Stimulated activated CD4-positive, alpha-beta T cell treated with anti-CD3 and anti-CD28 coated beads, Interleukin-12 subunit alpha, Interleukin-12 subunit beta, amount 100 ng/mL, for 48 hours (primary cell): ENCODE measurements around the gene MRS2.

Source experiments
- DNase-seq, 3 donors: peaks; one replicate each; pipeline ENCODE4 v3.0.0-alpha.2; 2020; ENCODE audit warnings: low read depth in 2 of 3, low spot score in 1 of 3

The MRS2 gene

DNA sequence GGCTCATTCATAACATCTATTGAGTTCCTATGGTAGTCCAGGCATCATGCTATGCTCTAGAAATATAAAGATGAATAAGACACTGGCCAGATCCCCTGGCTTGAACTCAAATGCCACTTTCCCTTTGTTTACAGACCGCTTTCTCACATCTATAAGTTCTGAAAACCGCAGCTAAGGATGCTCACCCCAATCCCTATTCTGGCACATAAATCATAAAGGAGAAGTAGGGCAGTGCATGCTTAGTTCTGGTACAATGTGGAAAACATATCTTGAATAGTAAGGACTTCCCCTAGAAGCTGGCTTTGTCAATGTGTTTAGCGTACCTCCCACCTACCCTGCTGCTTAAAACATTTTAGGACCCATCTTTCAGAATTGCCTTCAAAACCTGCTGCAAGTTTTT, 26.4 kb downstream of the MRS2 start:
- DNase-seq = no peak

DNA sequence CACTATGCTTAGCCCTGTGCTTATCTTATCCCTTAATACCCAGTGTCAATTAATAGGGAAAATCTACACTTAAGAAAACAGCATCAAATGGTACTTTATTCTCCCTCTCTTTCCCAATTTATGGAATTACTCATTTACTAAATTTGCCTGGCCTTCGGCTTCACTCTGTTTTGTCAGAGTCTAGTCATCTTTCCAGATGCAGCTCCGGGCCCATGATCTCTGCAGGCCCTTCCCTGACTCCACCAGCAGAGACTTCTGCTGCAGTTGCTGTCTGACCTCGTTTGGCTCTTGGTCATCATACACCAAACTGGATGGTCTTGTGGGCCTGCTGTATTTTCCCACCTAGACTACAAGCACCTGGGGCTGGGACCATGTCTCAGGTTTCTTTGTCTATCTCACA, 27.4 kb downstream of the MRS2 start:
- DNase-seq = no peak

DNA sequence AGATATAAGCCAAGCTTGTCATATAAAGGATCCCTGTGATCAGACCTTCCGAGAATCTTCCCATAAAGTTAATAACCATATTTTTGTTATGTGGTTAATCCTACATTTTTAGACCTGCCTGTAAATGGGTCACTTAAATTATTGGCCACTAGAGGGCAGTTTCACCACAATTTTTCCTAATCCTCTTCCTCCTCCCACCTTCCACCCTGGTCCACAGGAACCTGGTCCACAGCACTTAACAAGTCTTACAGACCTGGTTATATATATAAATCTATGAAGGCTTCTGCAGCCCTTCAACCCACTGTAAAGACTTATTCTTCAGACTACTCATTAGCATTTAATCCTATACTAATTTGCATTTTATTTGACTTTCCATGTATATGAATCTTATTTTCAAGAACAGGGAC, 28.3 kb downstream of the MRS2 start:
- DNase-seq = peak in 2 of 3 donors; percentile 3 to 34

DNA sequence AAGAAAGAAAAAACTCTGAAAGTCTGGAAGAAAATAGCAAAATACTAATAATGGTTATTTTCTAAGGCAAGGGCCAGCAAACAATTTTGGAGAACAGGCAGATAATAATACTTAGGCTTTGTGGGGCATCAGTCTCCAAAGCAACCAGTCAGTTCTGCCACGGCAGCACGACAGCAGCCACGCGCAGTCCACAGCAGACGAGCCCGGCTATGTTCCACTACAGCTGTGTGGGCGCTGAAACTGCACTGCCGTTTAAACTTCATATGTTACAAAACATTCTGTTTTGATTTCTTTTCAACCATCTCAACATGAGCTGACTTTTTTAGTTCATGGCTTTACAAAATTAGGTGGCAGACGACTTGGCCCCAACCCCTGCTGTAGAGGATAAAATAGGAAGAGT, 29.9 kb downstream of the MRS2 start:
- DNase-seq = no peak

DNA sequence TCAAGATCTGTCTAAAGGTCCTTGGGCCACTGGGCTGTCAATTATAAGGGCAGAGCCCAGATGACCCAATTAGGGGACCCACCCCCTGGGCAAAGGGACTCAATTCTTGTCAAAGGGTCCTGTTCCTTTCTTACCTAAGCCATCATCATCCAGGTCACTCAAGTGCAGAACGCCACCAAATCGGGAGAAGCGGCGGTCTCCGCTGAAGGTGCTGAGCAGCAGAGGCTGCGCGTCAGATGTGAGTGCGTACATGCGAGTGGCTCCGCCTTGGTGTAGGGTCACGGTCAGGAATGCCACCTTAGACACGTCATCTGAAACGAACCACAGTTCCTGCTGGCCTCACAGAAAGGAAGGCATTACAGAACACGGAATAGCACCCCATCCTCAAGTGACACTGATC, 34.2 kb downstream of the MRS2 start:
- DNase-seq = no peak

DNA sequence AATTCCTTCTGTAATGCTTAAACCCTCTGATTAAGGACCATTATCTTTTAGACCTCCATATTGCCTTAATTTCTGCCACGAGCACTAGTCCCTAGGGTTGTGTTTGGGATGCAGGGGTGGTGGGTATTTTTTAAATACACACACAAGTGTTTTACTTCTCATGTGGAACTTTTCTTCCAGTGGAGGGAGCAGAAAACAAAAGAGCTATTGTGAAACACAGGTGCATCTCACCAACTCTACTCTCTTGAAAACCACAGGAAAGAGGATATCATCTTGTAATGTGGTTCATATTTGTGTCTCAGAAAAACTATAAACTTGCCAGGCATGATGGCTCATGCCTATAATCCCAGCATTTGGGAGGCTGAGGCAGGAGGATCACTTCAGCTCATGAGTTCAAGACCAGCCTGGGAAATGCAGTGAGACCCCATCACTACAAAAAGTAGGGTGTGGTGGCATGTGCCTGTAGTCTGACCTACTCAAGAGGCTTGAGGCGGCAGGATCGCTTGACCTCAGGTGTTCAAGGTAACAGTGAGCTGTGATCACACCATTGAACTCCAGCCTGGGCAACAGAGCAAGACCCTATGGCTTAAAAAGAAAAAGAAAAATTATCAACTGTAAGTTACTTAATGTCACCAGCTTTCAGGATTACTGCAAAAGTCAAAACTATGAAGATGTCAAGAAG, 37.3 kb downstream of the MRS2 start:
- no peak for DNase-seq

DNA sequence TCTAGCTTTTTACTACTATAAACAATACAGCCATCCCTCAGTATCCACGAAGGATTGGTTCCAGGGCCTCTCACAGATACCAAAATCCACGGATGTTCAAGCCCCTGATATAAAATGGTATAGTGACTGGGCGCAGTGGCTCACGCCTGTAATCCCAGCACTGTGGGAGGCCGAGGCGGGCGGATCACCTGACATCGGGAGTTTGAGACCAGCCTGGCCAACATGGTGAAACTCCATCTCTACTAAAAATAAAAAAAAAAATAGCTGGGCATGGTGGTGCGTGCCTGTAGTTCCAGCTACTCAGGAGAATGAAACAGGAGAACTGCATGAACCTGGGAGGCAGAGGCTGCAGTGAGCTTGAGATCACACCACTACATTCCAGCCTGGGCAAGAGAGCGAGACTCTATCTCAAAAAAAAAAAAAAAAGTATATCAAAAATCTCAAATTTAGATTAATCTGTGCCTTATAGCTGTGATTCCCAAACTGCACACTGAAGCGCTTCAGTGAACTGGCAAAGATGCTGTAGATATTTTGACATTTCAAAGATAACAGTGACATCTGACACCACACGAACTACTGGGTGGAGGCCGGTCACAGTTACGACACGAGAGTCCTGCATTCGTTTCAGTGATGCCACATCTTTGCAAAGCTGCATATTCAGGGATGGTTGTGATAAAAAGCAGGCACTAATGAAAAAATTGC, 38.3 kb downstream of the MRS2 start:
- DNase-seq = no peak

DNA sequence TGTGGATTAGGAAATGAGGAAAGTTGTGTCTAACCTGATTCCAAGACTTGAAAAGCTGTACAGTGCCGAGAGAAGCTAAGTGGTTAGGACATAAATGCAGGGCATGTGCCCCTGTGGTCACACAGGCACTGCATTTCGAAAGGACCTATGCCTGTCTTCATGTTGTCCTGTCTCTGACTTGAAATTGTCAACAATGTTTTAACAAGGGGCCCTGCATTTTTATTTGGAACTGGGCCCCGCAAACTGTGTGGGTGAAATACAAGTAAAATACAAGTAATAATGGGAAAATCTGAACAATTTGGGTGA, 38.8 kb downstream of the MRS2 start:
- DNase-seq = no peak

DNA sequence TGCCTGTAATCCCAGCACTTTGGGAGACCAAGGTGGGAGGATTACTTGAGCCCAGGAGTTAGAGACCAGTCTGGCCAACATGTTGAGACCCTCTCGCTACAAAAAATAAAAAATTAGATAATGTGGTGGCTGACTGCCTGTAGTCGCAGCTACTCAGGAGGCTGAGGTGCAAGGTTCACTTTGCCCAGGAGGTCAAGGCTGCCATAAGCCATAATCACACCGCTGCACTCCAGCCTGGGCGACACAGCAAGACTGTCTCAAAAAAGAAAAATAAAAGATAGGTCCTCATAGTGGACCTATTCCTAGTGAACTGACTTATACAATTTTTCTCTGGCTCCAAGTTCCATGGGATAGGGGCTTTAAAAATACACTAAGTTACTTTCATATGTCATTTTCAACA, 41.9 kb downstream of the MRS2 start:
- DNase-seq = no peak

DNA sequence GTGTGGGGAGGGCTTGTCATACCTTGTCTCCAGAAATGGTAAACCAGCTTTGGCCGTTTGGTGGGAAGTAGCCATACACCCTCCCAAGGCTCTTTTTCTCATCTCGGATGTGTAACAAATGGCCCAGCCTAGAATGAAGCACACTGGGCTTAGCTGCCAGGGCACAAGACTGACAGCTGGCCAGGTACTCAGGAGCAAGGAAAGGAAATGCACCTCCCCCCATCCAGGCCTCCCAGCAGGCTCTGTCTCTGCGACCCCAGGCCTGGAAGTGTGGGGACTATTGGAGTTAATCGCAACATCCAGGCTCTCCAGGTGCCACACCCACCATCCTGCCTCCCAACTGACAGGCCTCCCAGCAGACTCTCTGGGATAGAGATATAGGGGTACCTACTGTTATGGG, 43.0 kb downstream of the MRS2 start:
- no peak for DNase-seq

DNA sequence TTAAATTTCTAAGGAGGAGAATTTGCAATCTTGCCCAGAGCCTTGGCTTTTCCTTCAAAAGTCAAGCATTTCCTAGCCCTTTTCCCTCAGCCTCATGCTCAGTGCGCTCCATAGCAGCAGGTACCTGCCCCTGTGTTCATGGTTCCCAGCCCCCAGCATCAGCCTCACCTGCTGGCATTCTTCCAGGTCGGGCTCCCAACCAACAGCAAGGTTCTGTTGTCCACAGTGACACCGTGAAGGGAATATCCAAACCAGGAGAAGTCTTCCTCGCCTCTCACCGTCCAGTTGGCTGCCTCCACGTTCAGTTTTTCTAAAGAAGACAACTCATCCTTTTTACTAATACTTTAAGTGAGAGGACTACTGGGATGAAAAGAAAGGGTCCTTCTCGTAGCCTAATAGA, 43.9 kb downstream of the MRS2 start:
- no peak for DNase-seq

DNA sequence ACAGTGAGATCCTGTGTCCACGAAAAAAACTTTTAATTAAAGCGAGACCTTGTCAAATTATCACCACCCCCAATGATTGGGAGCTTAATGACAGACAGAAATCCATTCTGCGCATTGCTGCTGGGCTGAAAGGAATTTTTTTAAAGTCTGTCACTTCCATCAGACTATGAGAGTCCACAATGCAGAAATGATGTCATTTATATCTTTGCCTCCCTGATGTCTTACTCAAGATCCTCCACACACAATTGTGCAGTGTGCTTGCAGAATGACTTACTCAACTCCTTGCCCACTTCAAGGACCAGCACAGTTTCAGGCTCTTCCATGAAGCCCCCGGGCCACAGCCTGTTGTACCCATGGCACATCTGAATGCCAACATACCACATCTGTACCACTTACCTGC, 45.7 kb downstream of the MRS2 start:
- DNase-seq = no peak

DNA sequence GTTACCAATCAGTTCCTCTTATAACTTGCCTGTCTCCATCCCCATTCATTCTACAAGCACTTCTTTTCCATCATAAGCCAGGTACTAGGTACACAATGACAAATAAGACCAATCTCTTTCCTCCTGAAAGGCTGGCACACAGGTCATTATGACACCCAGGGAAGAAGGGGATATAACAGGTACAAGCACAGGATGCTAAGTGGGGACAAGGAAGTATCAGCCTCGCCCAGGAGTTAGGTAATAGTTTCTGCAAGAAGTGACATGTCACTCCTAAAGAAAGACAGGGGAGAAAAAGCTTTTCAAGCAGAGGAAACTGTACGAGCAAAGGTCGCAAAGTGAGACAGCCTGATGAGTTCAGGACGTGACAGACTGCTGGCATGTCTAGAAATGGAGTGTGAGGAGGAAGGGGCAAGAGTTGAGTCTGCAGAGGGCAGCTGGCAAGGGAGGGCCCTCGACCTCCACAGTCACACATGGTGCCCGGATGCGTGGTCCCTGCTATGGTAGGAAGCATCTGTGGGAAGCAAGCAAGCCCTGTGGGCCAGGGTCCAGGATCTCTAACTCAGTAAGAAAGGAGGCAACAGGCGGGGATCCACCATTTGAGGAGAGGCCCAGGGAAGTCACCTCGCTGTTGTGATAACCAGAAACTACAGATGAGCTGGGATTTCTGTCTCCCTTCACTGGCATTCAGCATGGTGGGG, 46.2 kb downstream of the MRS2 start:
- no peak for DNase-seq

DNA sequence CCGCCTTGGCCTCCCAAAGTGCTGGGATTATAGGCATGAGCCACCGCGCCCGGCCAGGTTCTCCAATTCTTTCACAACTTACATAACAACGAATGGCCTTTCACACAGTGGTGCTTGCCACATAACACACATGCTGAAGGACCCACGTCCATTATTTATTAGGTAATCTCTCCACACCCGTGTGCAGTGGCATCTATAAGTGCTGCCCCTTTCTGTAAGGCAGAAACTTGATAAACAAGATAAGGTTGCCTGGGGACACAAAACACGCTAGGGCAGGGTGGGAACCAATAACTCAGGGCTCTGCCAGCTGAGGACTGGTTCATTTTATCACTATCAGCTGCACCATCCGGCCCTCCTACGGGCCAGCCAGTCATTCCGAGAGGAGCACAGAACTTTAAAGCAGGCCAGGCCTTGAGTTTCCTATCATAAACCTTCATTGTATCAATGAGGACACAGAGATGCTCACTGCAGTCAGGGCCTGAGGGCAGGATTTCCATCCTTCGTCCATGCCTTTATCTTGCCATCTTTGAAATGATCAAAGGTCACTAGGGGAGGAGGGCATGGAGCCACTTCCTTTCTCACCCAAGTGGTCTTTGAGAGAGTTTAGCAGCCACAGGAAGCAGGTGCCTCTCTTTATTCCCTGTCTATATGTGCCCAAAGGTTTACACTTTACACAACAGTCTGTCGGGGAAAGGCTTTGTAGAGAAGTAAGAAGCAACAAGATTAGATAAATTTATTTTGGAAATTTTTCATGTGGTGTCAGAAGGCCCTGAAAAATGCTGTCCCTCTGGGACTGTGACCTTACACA, 49.0 kb downstream of the MRS2 start:
- DNase-seq = no peak

DNA sequence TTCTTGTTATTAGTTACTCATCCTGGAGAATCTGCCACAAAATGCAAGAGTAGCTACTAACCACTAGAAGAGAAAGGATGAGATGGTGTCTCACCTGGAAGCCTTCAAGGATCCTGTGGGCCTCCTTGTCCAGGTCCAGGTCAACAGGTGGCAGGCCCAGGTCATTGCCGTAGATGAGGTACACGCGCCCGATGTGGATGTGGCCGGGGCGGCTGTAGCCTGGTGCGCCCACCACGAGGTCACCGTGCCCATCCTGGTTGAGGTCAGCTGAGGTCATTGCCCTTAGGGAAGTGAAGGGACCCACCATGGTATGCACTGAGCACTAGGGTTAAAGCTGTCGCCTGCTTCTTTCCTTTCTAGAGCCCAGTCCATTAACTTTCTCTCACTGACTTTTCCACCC, 51.2 kb downstream of the MRS2 start:
- DNase-seq = no peak

DNA sequence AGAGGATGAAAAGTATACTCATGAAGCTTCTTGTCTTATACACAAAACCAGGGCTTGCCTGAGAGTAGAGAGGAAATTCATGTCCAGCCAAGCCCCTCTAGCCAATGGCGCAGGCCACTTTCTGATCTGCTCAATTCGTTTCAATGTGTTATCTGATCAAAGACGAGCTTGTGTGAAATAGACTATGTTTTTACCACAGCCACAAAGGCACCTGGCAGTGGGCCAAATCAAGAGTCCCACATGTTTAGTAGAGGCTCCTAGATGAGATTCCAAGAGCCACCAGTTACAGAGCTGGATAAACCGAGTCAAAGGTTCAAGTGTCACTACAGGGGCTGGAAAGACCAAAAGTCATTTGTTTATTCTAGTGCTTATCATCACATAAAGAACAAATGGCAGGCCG, 51.7 kb downstream of the MRS2 start:
- DNase-seq = no peak

DNA sequence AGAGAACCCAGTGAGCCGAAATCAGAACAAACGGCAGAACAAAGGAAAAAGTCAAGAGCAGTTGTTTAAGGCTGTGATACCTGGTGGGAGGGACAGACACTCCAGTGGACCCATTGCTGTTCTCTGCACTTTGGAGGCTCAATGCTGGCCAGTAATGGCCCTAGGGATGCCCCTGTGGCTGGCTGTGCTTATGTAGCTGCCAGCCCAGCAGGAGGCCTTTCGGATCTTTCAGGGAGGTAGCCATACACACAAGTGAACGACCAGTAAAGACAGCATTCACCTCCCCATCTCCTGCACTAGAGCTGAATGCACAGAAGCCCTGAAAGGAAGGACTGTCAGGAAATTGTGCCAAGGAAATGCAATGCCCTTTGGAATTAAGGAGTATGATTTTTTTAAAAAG, 52.3 kb downstream of the MRS2 start:
- no peak for DNase-seq

DNA sequence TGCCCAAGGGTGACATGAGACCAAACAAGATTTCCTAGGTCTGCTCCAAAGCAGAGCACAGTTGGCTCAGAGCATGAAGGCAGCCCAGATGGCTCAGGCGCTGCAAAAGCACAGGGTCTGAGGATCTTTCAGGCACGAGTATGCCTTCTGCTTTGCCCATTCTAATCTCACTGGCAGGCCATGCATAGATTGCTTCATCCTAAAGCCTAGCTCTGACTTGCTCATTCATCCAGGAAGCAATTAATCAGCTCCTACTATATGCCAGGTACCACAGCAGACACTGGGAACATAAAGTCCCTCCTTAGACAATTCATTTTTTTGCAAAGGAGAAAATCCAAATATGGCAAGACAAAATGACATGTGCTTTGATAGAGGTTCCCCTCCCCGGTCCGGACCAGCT, 55.4 kb downstream of the MRS2 start:
- DNase-seq = no peak

DNA sequence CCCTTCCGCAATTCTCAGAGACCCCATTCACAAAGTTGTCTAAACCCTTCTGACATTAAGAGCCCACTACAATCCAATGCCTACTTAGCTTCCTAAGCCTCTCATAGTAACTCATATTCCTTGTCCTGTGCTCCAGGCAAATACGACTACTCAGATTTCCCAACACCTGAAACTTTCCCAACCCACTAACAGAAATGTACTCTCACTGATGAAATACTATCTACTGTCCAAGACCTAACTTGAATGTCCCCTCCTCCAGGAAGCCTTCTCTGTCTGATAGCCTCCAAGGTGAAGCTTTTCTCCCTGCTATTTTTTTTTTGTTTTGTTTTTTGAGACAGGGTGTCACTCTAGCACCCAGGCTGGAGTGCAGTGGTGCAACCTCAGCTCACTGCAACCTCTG, 56.2 kb downstream of the MRS2 start:
- DNase-seq = no peak

DNA sequence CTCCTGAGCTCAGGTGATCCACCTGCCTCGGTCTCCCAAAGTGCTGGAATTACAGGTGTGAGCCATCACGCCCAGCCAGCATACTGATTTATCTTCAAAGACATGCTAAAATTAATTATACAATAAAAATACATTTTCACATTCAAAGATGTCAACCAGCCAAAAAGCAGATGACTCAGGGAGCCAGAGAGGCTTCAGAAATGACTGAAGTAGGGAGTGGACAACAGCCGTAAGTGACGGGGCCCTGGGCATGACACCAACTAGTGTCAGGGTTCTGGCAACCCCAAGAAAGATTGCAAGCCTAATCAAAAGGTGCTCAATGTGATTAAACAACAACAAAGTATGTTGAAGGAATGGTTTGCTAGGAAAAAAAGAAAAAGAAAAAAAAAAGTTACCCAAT, 58.2 kb downstream of the MRS2 start:
- DNase-seq = no peak

DNA sequence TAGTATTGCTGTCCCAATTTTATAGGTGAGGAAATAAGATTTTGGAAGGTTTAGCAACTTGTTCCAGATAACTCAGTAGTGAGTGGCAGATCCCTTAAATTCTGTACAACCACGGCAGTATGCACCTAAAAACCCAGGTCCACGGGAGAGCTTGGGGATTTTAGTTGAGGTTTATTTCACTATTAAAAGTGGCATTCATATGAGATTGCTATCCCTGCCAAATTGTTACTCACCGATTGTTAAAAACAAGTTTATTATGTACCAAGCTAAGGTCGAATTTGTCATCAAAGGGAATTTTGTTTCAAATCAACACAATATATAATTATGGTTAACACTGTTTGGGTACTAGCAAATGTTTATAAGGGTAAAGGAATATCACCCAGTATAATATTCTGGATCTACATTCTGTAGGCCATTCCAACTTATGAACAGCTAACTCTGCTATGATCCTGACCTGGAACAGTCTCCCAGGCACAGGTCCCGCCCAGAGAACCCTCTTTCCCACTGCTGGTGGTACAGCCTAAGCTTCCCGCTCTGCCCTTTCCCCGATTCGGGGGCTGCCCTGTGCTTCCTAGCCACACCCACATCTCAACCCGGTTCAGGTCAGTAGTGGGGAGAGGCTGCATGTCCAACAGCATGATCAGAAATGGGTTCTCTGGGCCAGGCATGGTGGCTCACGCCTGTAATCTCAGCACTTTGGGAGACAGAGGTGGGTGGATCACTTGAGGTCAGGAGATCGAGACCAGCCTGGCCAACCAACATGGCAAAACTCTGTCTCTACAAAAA, 61.7 kb downstream of the MRS2 start:
- no peak for DNase-seq
